DMS53 (cell line): ENCODE measurements around the gene PIGX.

Experiments used
- DNase-seq: peaks from one replicate; lab custom pipeline; 2025; lab: John Stamatoyannopoulos, UW

The PIGX gene

DNA sequence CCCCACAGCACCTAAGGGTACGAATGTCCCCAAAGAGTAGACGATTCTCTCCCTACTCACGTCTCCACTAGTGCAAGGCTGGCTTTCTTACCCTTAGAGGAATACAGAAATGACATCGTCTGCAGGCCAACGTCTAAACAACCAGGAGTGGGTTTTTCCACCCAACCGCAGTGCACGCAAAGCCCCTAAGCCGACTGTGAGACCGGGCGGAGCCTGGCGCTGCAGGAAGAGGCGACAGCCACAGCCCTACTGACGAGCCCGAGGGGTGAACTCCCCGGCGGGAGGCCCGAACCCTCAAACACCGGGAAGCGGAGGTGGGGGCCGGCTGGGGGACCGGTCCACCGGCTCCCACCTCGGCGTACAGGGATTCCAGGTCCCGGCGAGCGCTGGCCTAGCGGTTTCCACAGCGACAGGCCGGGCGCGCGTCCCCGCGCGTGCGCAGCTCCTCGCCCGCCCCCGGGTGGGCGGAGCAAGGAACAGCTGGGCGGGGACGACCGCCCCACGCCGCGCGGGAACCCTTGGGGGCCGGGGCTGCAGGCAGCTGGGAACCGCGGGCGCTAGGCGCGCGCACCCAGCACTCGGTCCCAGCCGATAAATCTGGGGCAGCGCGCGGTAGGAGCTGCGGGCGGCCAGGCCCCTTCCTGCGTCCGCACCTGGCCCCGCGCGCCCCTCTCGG is at the start of gene PIGX, which contains the start of gene CEP19:
Gene PIGX (plus strand): TSS at position 540 of the 676 bp plus-strand sequence.
Gene CEP19 (minus strand): TSS at position 413 of the 676 bp plus-strand sequence. CDS start 3,593 bp downstream, outside the sequence.
- peak; percentile 89 for DNase-seq

DNA sequence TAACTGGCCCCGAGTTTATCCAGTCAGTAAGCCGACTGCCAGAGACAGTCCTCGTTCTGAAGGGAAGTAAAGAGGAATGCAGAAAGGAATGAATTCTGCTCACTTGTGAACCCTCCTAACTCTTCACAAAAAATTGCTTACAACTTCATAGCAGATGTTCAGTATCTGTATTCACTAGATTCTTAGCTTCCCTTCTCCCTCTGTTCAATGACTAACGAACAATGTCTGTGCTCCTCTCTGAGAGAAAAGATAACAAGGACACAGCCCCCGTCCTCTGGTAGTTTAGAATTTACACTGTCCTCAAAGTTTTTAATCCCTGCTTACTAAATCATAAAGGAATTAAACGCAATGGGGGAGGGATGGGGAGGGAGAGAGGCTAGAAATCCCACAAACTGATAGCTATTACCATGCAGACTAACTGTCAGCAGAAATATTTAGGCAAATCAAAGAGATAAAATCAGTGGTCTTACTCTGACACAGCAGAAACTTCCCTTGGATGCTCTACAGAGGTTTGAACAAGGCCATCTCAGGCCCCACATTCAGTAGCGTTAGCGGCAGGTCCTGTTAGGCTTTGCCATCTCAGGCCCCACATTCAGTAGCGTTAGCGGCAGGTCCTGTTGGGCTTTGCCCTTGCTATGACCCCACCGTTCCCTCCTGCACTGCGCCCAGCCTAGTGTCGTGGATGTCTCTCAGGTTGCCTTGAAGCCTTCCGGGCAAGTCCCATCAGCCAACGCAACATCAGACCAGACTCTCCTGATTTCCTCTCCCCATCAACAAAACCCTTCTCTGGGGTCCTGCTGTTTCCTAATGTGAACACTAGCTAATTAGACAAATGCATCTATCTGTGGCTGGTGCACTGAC is 49.2 kb upstream of the PIGX start:
- DNase-seq = no peak

DNA sequence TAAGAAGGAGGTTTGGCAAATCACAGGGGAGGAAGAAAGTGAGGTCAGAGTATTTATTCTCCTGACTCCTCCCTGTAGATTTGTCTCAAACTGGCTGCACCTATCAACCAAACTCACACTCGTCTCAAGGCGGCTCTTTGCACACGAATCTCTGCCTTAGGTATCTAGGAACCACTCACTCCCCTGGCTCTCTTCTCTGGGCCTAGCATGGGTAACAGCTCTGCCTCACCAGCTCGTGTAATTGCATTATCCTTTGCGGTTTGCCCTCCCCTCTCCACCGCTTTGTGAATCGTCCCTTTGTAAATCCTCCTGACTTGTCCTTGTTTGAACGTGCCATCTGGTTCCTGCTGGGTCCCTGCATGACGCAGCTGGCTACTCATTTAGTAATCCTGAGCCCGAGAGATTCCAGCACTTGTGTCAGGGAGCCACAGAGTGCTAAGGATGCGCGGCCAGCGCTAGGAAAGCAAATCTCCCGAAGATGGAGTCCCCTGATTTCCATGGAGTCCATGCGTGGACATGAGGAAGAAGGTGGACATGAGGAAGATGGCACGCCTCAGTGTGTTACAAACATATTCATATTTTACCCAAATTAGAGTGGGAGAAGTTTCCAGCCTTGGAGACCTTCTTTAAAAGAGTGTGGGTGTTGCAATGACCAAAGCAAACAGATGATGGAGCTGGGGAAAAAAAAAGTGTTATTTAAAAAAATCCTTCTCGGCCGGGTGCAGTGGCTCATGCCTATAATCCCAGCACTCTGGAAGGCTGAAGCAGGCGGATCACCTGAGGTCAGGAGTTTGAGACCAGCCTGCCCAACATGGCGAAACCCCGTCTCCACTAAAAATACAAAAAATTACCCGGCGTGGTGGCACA is 45.9 kb upstream of the PIGX start:
- peak; percentile 94 for DNase-seq

DNA sequence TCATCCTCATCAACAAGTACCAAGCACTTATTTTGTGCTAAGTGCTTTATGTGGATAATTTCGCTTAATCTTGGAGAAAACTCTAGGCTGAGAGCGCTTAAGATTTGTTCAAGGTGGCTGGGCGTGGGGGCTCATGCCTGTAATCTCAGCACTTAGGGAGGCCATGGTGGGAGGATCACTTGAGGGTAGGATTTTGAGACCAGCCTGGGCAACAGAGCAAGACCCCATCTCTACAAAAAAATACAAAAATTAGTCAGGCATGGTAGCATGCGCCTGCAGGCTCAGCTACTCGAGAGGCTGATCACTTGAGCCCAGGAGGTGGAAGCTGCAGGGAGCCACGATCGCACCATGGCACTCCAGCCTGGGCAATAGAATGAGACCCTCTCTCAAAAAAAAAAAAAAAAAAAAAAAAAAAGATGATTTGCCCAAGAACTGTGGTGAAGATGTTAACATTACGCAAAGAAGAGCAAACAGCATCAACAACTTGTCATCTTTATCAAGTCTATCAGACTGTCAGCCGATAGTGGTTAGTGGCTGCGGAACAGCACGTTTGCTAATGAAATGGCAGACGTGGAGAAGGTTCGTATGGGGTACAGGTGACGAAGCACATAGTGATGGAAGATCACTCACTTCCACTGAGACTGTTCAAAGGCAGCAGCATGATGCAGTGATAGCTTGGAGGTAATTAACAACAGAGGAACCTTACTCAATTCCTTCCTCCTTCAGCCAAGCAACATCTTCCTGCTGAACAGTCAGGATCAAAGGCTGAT is 44.9 kb upstream of the PIGX start:
- DNase-seq = no peak

DNA sequence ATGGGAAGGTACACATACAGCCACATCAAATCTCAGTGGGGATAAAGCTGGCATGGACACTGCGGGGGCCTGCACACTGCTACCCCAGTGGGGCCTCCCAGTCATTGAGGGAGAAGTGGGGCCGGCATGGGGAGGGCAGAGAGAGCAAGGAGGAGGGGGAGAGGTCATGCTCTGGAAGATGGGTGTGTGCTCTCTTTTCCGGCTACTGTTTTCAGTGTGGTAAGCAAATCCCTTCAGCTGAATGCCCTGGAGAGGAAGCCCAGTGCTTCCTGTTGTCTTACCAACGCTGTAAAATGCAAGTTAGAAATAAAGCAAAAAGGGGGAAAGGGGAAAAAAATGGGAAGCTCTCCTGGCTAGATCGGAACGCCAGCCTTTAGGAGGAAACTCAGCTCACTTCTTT is 41.8 kb upstream of the PIGX start:
- no peak for DNase-seq

DNA sequence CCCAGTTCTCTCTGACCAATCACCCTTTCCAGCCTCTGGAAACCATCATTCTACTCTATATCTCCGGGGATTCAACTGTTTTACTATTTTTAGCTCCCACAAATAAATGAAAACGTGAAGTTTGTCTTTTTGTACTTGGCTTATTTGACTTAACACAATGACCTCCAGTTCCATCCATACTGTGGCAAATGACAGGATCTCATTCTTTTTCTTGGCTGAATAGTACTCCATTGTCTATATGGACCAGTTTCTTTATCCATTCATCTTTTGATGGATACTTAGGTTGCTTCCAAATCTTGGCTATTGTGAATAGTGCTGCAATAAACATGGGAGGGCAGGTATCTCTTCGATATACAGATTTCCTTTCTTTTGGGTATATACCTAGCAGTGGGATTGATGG is 38.5 kb upstream of the PIGX start:
- DNase-seq = no peak

DNA sequence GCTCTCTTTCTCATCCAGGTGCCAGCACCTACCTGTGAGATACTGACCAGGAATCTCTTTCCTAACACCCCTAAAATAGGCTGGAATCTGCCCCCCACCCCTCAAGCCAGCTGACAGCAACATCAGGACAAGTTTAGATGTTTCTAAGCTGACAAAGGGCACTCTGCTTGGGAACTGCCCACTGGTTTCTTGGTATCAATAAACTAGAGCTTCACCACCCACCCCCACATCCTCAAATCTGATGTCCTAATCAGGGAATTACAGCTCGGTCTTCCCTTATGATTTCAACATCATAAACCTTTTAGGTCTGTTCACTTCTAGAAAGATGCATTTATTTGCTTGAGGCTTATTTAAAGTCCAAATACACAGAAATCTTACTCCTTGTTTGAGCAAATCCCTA is 34.8 kb upstream of the PIGX start:
- no peak for DNase-seq

DNA sequence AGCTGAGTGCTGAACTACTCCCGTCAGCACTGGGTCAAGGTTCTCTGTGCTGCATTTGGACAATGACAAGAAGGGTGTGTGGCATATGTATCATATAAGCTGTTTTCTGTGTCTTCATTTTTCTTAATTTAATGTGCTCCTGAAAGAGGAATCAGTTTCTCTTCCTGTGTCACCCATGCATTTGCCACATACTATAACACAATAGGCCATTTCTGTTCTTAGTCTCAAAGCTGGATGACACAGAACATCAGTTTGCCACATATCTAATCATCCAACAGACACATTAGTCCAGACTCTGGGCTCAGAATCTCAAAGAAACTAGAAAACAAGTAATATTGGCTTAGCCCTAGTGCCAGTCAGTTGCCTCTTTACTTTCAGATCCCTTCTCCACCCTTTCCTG is 34.2 kb upstream of the PIGX start:
- no peak for DNase-seq

DNA sequence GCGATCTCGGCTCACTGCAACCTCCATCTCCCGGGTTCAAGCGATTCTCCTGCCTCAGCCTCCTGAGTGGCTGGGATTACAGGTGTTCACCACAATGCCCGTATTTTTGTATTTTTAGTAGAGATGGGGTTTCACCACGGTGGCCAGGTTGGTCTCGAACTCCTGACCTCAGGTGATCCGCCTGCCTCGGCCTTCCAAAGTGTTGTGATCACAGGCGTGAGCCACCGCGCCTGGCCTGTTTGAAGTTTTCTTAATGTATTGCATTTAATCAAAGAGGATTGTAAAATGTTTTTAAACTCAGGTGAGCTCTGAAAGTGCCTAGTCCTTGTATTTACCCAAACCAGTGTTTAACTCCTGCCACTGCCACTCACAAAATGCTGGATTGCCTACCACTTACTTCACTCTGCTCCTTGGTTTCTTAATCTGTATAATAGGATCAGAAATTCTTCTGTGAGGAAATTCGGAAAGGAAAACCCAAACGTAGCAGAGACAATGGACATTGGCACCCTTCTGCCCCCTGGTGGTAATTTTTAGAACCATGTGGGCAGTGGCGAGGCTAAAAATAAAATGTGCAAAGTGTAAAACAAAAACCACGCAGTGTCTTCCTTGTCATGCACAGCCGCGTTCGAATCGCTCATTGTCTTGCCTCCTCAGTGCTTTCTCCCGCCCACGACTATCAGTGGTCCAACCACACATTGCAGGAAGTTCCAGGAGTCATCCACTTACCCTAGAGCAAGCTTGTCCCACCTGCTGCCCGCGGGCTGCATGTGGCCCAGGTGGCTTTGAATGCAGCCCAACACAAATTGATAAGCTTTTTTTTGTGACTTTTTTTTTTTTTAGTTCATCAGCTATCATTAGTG is 27.4 kb upstream of the PIGX start:
- peak; percentile 76 for DNase-seq

DNA sequence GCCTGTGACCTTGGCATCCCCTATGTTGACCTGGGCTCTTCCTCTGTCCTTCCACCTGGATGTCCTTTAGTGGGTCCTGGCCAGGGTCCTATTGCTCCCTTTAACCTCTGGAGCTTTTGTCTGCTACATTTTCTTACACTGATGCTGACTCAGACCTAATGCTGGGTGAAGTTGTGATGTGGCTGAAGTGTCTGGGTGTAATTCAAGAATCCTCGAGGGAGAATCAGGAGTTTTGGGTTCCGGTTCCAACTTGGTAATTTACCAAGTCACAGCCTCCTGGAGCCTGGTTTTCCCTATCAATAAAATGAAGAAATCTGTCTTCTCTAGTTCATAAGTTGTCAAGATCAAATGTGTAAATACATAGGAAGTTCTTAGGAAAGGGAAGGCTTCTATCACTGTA is 25.7 kb upstream of the PIGX start:
- DNase-seq = no peak

DNA sequence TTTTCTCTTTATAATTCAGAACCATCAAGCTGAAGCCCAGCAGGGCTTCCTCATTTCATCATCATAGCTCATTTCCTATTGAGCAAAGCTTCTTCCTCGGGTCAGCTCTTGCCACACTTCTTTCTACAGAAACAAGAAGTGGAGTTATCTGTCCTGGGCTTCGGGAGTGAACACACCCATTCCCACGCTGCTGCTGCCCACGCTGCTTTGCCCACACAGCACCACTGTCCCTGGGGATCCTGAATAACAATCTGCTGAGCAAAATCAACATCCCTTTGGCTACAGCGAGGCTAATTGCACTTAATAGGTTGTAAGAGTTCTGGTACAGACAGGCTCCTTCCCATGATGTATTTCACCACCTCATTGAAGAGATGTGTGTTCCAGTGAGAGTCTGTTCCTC is 23.8 kb upstream of the PIGX start:
- DNase-seq = no peak

DNA sequence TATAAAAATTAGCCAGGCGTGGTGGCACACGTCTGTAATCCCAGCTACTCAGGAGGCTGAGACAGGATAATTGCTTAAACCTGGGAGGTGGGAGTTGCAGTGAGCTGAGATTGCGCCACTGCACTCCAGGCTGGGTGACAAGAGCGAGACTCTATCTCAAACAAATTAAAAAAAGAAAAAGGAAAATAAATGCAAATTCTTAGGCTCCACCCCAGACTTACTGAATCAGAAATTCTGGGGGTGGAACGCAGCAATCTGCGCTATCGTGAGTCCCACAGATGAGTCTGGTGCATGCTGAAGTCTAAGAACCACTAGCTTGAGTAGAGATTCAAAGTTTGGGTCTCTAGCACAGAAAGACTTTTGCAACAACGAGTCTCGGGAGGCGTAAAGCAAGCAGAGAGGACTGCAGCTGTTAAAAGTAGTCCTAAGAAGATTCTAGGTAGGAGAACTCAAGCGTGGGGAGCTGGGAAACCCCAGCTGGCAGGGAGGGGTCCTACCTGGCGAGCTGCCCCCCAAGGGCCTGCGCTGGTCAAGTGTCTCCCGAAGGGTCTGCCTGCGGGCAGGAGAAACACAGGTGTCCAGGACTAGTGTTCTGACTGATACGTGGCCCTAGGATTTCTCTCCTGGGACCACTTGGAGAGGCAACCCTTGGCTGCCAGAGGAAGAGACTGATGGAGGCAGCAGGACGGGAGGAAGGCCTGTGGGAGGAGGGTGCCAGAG is 22.1 kb upstream of the PIGX start:
- no peak for DNase-seq

DNA sequence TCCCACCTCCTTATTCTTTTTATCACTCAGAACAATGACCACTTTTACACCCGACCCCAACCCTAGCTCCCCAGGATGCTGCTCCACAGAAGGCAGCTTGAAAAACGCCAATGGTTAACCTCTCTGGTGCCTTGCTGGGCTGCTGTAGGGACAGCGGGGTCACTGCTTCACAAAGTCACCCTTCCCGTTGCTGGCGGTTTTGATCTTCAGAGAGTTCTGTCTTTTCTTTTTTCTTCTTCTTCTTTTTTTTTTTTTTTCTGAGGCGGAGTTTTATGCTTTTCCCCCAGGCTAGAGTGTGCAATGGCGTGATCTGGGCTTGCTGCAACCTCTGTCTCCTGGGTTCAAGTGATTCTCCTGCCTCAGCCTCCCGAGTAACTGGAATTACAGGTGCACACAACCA is 20.8 kb upstream of the PIGX start:
- DNase-seq = no peak

DNA sequence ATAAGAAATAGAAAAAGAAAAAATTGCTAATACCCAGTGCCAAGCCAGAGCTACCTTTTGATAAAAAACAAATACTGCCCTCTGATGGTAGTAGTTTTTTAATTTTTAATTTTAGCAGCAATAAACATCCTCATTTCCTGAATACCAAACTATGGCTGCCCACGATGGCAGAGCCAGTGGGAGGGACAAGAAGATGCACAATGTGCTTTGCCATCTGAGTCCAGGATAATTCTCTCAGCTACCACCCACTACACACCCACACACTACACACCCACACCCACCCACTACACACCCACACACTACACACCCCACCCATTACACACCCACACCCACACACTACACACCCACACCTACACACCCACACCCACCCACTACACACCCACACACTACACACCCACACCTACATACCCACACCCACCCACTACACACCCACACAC is 18.0 kb upstream of the PIGX start:
- DNase-seq = peak; percentile 15

DNA sequence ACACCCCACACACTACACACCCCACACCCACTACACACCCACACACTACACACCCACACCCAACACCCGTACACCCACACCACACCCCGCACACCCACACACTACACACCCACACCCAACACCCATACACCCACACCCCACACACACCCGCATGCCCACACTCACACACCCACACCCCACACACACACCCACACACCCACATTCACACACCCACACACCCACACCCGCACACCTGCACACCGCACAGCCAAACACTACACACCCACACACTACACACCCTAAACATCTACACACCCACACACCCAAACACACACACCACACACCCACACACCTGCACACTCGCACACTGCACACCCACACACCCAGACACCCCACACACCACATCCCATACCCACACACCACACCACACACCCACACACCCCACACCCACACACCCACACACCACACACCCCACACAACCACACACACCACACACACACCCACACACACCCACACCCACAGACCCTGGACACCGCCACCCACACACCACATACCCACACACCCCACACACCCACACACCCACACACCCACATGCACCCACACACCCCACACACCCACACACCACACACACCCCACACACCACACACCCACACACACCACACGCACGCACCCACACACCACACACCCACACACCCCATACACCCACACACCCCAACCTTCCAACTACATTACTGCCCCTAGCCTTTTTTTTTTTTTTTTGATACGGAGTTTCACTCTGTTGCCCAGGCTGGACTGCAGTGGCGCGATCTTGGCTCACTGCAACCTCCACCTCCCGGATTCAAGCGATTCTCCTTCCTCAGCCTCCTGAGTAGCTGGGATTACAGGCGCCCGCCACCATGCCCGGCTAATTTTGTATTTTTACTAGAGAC is 17.0 kb upstream of the PIGX start:
- DNase-seq = no peak

DNA sequence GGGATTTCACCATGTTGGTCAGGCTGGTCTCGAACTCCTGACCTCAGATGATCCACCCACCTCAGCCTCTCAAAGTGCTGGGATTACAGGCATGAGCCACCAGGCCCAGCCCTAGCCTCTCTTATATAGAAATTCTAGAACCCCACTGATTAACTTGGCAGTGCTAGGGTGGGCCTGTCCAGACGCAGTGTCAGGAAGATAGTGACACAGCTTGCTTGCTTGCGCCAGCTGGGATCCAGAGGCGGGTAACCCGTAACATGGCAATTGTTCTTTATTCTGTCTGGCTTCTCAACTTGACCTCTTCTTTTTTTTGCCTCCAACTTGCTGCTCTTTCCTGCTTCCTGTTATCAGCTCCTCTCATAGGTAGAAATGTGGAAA is 16.3 kb upstream of the PIGX start:
- DNase-seq = no peak

DNA sequence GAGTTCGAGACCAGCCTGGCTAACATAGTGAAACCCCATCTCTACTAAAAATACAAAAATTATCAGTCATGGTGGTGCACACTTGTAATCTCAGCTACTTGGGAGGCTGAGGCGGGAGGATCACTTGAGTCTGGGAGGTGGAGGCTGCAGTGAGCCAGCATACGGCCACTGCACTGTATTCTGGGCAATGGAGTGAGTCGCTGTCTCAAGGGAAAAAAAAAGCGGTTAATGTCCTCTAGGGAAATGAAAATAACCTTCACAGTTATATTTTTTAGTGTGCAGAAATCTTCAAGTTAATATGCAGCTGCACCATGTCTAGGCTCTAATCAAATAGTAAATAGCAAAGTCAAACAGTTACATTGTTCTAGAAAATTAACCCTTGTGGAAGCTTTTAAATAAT is 14.9 kb upstream of the PIGX start:
- no peak for DNase-seq

DNA sequence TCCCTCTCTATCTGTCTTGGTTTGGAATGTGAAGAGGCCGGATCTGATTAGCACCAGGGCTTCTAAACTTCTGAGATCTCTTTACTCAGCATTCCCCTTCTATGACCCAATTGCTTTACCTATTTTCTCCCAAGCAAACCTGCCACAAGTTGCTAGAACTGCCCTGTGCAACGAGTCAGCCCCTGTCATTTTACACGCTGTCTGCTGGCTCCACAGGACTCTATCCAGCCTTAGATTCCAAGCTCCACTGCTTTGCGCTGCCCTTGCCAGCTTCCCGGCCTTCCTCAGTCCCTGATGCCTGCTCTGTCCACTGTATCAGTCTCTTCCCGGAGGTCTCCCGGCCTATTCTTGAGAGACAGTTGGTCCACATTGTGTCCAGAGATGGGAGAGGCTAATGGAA is 12.4 kb upstream of the PIGX start:
- DNase-seq = no peak

DNA sequence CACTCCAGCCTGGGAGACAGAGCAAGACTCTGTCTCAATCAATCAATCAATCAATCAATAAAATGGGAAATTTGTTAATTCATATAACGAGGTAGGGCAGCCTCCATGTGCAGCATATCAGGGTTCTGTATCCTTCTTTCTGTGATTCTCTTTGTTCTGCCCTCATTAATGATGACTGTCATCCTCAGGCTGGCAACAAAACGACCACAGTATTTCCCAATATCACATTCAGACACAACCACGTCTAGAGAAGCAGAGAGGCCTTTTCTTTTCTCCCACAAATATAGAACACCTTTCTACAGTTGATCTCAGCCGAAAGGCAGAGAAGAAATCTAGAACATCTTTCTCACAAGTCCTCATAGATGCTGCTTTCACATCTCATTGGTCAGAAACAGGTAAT is 11.4 kb upstream of the PIGX start:
- DNase-seq = no peak
